Osteoblast (primary cell): ENCODE measurements around the gene UPF2. TPM values are rescaled to one million over a fixed set of nuclear protein-coding genes. Genes with fewer than 3 reads are reported as not detected.
A peak's percentile ranks its signal among the peaks of the same experiment; 100 is the strongest.

Experiments
- DNase-seq: peaks from one replicate; pipeline ENCODE4 v3.0.0; 2011; ENCODE audit warnings: low spot score, mixed read lengths; ENCODE audit not compliant: insufficient read length; ENCODE audit errors: missing footprints
- H2AFZ ChIP-seq: 2 replicates; pipeline ENCODE4 v1.6.0; 2011; ENCODE audit warnings: mild to moderate bottlenecking, low read length
- H3K27ac ChIP-seq: 2 replicates; pipeline ENCODE4 v1.5.1; 2011; ENCODE audit warnings: mild to moderate bottlenecking, low read depth, low read length, moderate library complexity
- H3K27me3 ChIP-seq: 2 replicates; pipeline ENCODE4 v1.6.0; 2012; ENCODE audit warnings: mild to moderate bottlenecking, control low read depth, inconsistent platforms, low read length, moderate library complexity; ENCODE audit not compliant: insufficient read depth
- H3K36me3 ChIP-seq: 2 replicates; pipeline ENCODE4 v1.5.1; 2011; ENCODE audit warnings: mild to moderate bottlenecking, low read length, control low read depth, moderate library complexity; ENCODE audit not compliant: insufficient read depth
- H3K4me1 ChIP-seq: 2 replicates; pipeline ENCODE4 v1.5.1; 2011; ENCODE audit warnings: mild to moderate bottlenecking, low read length, control low read depth, moderate library complexity; ENCODE audit not compliant: insufficient read depth
- H3K4me2 ChIP-seq: 2 replicates; pipeline ENCODE4 v1.6.0; 2011; ENCODE audit warnings: mild to moderate bottlenecking, low read length; ENCODE audit not compliant: insufficient read depth
- H3K4me3 ChIP-seq: fragments of 200-600 bp; sonication (generic); 3 replicates; pipeline ENCODE4 v1.5.1; 2012; ENCODE audit warnings: mild to moderate bottlenecking, low read length, inconsistent platforms; ENCODE audit not compliant: insufficient read depth
- H3K79me2 ChIP-seq: 2 replicates; pipeline ENCODE4 v1.6.0; 2012; ENCODE audit warnings: mild to moderate bottlenecking, low read length, control low read depth, inconsistent platforms; ENCODE audit not compliant: insufficient read depth
- H3K9me3 ChIP-seq: 2 replicates; pipeline ENCODE4 v1.5.1; 2011; ENCODE audit warnings: low read depth, low read length, control low read depth
- H4K20me1 ChIP-seq: 2 replicates; pipeline ENCODE4 v1.6.0; 2012; ENCODE audit warnings: mild to moderate bottlenecking, low read length, control low read depth; ENCODE audit not compliant: insufficient read depth
- CTCF ChIP-seq: IDR thresholded peaks from 2 replicates; pipeline ENCODE4 v1.5.1; 2011; ENCODE audit warnings: mild to moderate bottlenecking, low read depth, low read length, moderate library complexity; ENCODE audit errors: extremely low read depth
- total RNA-seq: library from RNA; depleted of rRNA; stranded (reverse); fragments of >200 nt; gene quantifications from 2 replicates; pipeline ENCODE4 v1.2.3, GENCODE V29; 2012

The UPF2 gene
- total RNA-seq, 1 donor, result 15.9 TPM

GRCh38 chr10:11881030-11881476 lies 161.6 kb downstream of the UPF2 start:
- Histone ChIP-seq H3K79me2 (no peaks in the 10 kb centered on the region), H3K36me3 (no peaks in the 10 kb centered on the region), H3K4me1 (peaks cover 3% of the 10 kb centered on the region), H3K9me3 (no peaks in the 10 kb centered on the region), H3K27me3 (no peaks in the 10 kb centered on the region), H3K4me3 (no peak overlapping the region), H3K4me2 (no peak overlapping the region), H3K27ac (no peak overlapping the region), H4K20me1 (no peaks in the 10 kb centered on the region), H2AFZ (no peak overlapping the region)
- no peak for TF ChIP-seq CTCF
- DNase-seq, result peak; percentile 71

GRCh38 chr10:11880151-11881029 lies 162.2 kb downstream of the UPF2 start:
- H3K4me1 ChIP-seq, result peaks cover 9% of the 10 kb centered on the region
- peak; percentile 66 for DNase-seq
- H3K27me3 ChIP-seq, result no peaks in the 10 kb centered on the region
- no peak overlapping the region for H3K4me3 ChIP-seq
- H3K79me2 ChIP-seq, result no peaks in the 10 kb centered on the region
- no peak for TF ChIP-seq CTCF
- no peaks in the 10 kb centered on the region for H3K36me3 ChIP-seq
- H3K9me3 ChIP-seq, result no peaks in the 10 kb centered on the region
- no peak overlapping the region for H3K27ac ChIP-seq
- no peak overlapping the region for H2AFZ ChIP-seq
- no peak overlapping the region for H3K4me2 ChIP-seq
- no peaks in the 10 kb centered on the region for H4K20me1 ChIP-seq

GRCh38 chr10:11879387-11880094 lies 163.1 kb downstream of the UPF2 start:
- TF ChIP-seq CTCF, result no peak
- no peak overlapping the region for H3K4me3 ChIP-seq
- peak; percentile 60 for DNase-seq

DNA sequence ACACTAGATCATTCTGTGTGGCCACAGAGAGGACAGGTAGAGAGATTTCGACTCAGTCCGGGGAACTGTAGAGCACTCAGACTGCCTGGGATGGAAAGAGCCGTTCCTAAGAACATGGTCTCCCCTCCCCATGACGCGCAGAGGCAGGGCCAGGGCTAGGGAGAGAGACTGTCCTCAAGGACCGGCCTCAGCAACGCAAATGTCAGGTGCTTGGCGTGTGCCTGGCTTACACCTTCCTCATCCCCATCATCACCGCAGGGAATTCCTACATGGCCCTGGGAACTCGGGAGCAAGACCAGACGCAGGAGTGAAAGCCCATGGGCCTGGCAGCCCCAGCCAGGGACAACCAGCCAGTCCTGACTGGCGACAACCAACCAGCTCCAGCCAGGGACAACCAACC lies 163.8 kb downstream of the UPF2 start:
- peaks cover 18% of the 10 kb centered on the region for H3K4me1 ChIP-seq
- TF ChIP-seq CTCF, result no peak
- H3K36me3 ChIP-seq, result no peaks in the 10 kb centered on the region
- H3K4me2 ChIP-seq, result no peak overlapping the region
- H3K27me3 ChIP-seq, result no peaks in the 10 kb centered on the region
- no peaks in the 10 kb centered on the region for H4K20me1 ChIP-seq
- peak; percentile 77 for DNase-seq
- H2AFZ ChIP-seq, result no peak overlapping the region
- H3K4me3 ChIP-seq, result no peak overlapping the region
- no peaks in the 10 kb centered on the region for H3K9me3 ChIP-seq
- no peaks in the 10 kb centered on the region for H3K79me2 ChIP-seq
- H3K27ac ChIP-seq, result no peak overlapping the region

More at GRCh38 chr10:11879387-11880094, 163.1 kb downstream of the UPF2 start:
- Histone ChIP-seq H3K4me1 (peaks cover 18% of the 10 kb centered on the region), H2AFZ (no peak overlapping the region), H3K27ac (no peak overlapping the region), H3K4me2 (no peak overlapping the region), H4K20me1 (no peaks in the 10 kb centered on the region), H3K36me3 (no peaks in the 10 kb centered on the region), H3K9me3 (no peaks in the 10 kb centered on the region), H3K27me3 (no peaks in the 10 kb centered on the region), H3K79me2 (no peaks in the 10 kb centered on the region)
